ENCODE measurements around the gene PPP1CA.

DNA sequence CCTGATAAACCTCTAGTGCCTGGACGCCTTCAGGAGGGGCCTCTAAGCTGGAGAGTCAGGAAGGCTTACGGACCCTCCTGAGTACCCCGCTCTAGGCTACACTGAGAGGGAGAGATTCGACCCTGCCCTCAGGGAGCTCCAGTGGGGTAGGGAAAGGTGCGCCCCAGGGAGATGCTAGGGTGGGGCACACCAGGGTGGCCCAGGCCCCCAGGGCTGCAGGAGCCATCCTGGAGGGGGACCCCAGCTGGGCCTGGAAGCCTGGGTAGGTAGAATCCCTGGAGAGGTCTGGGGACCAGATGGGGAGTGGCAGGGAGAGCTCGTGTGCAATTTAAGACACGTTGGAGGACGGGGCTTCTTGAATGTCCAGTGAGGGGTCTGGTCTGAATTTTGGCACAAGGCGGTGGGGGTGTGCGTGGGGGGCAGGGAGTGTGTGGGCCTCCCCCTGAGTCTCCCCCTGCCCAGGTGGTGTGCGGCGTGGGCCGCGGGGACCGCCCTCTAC lies 18.5 kb upstream of the PPP1CA start:
- TF ChIP-seq, protein P1, sequence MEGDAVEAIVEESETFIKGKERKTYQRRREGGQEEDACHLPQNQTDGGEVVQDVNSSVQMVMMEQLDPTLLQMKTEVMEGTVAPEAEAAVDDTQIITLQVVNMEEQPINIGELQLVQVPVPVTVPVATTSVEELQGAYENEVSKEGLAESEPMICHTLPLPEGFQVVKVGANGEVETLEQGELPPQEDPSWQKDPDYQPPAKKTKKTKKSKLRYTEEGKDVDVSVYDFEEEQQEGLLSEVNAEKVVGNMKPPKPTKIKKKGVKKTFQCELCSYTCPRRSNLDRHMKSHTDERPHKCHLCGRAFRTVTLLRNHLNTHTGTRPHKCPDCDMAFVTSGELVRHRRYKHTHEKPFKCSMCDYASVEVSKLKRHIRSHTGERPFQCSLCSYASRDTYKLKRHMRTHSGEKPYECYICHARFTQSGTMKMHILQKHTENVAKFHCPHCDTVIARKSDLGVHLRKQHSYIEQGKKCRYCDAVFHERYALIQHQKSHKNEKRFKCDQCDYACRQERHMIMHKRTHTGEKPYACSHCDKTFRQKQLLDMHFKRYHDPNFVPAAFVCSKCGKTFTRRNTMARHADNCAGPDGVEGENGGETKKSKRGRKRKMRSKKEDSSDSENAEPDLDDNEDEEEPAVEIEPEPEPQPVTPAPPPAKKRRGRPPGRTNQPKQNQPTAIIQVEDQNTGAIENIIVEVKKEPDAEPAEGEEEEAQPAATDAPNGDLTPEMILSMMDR (IDR thresholded peaks at IDR 0.05) = no peak
- no peak for TF ChIP-seq POLR2A (IDR thresholded peaks at IDR 0.05)
